Limb (tissue), 2 donors: ENCODE results near the gene C17orf78.
"Not testable (repeated sequence)": the region's sequence is repeated elsewhere in the genome, so short reads cannot be mapped to it uniquely, and the experiment has no call there.

Source experiments
- DNase-seq, 2 donors: peaks; one replicate each; pipeline ENCODE4 v3.0.0-alpha.2; 2016; ENCODE audit errors: extremely low spot score in 2 of 2

The C17orf78 gene

GRCh38 chr17:37386462-37386861 lies 10.7 kb downstream of the C17orf78 start:
- no peak for DNase-seq

- no peak for DNase-seq
Observed at GRCh38 chr17:37388266-37388665, 12.5 kb downstream of the C17orf78 start.

- no peak for DNase-seq
Observed at GRCh38 chr17:37389160-37389559, 13.4 kb downstream of the C17orf78 start.

GRCh38 chr17:37391146-37391545 lies 15.4 kb downstream of the C17orf78 start:
- DNase-seq, result no peak

- DNase-seq, result no peak
Observed at GRCh38 chr17:37392024-37392590, 16.3 kb downstream of the C17orf78 start.

GRCh38 chr17:37393352-37393751 lies 17.6 kb downstream of the C17orf78 start:
- DNase-seq, result no peak

GRCh38 chr17:37399265-37399803 lies 23.5 kb downstream of the C17orf78 start:
- DNase-seq, result no peak

GRCh38 chr17:37400505-37400904 lies 24.7 kb downstream of the C17orf78 start:
- no peak for DNase-seq

- not testable (repeated sequence) for DNase-seq
Observed at GRCh38 chr17:37405522-37405921, 29.7 kb downstream of the C17orf78 start.

- DNase-seq, result no peak
Observed at GRCh38 chr17:37405955-37406634, 30.3 kb downstream of the C17orf78 start.

GRCh38 chr17:37406635-37407461 lies 31.1 kb downstream of the C17orf78 start, which contains the start of the genes ACACA and TADA2A:
Gene ACACA, minus strand, starts transcription at chr17:37406836. Its CDS starts 537 bp downstream, at chr17:37406299.
Gene TADA2A, plus strand, starts transcription at chr17:37406886. Its CDS starts 4,480 bp downstream, at chr17:37411366.
- DNase-seq, result peak; percentile 63 to 88

GRCh38 chr17:37408145-37408479 lies 32.3 kb downstream of the C17orf78 start:
- DNase-seq, result not testable (repeated sequence)

- no peak for DNase-seq
Observed at GRCh38 chr17:37410357-37410756, 34.6 kb downstream of the C17orf78 start.

GRCh38 chr17:37413875-37414519 lies 38.2 kb downstream of the C17orf78 start:
- DNase-seq, result no peak

GRCh38 chr17:37417852-37418251 lies 42.1 kb downstream of the C17orf78 start:
- DNase-seq, result no peak

- DNase-seq, result no peak
Observed at GRCh38 chr17:37422971-37423625, 47.3 kb downstream of the C17orf78 start.

- no peak for DNase-seq
Observed at GRCh38 chr17:37425268-37425667, 49.5 kb downstream of the C17orf78 start.

GRCh38 chr17:37429039-37429438 lies 53.3 kb downstream of the C17orf78 start:
- no peak for DNase-seq

GRCh38 chr17:37429453-37429852 lies 53.7 kb downstream of the C17orf78 start:
- no peak for DNase-seq

GRCh38 chr17:37430051-37430627 lies 54.4 kb downstream of the C17orf78 start:
- no peak for DNase-seq

GRCh38 chr17:37432671-37433070 lies 56.9 kb downstream of the C17orf78 start:
- DNase-seq, result no peak
